Astrocyte of the spinal cord (primary cell): Measurements from ENCODE around the gene BTRC.
"Not testable (repeated sequence)": the region's sequence is repeated elsewhere in the genome, so short reads cannot be mapped to it uniquely, and the experiment has no call there.

Experiments
- DNase-seq: peaks from one replicate; pipeline ENCODE4 v3.0.0; 2011; ENCODE audit warnings: low read depth, low spot score
- H3K4me3 ChIP-seq: 2 replicates; pipeline ENCODE4 v1.5.1; 2011; ENCODE audit warnings: low read depth, mild to moderate bottlenecking, low read length, moderate library complexity
- CTCF ChIP-seq: IDR thresholded peaks from 2 replicates; pipeline ENCODE4 v1.5.1; 2012; ENCODE audit warnings: low read depth, mild to moderate bottlenecking, low read length, inconsistent platforms
- in situ Hi-C: cut with HindIII; loops from 2 replicates; pipeline ENCODE4 v1.10.0; 2017; ENCODE audit warnings: low sequenced_read_pairs

BTRC gene

GRCh38 chr10:101356132-101356531 is 2.2 kb downstream of the BTRC start:
- TF ChIP-seq CTCF: no peak
- in situ Hi-C loops: no loop called here
- H3K4me3 ChIP-seq: no peak overlapping the region
- no peak for DNase-seq

- in situ Hi-C loops: no loop called here
- no peak overlapping the region for H3K4me3 ChIP-seq
- no peak for DNase-seq
- TF ChIP-seq CTCF: no peak
Measured at GRCh38 chr10:101357958-101358357, 4.0 kb downstream of the BTRC start.

- in situ Hi-C loops: no loop called here
- no peak for DNase-seq
- no peak overlapping the region for H3K4me3 ChIP-seq
- no peak for TF ChIP-seq CTCF
Measured at GRCh38 chr10:101358706-101359300, 4.8 kb downstream of the BTRC start.

GRCh38 chr10:101360090-101360489 is 6.1 kb downstream of the BTRC start:
- H3K4me3 ChIP-seq, DNase-seq, in situ Hi-C loops: not testable (repeated sequence)

- in situ Hi-C loops: not testable (repeated sequence)
Measured at GRCh38 chr10:101360841-101361240, 6.9 kb downstream of the BTRC start.

GRCh38 chr10:101363850-101364400 is 10.0 kb downstream of the BTRC start:
- DNase-seq: no peak
- TF ChIP-seq CTCF: no peak
- H3K4me3 ChIP-seq: no peak overlapping the region
- in situ Hi-C loops: no loop called here

More at GRCh38 chr10:101360841-101361240, 6.9 kb downstream of the BTRC start:
- DNase-seq, H3K4me3 ChIP-seq: not testable (repeated sequence)

GRCh38 chr10:101364721-101365120 is 10.8 kb downstream of the BTRC start:
- TF ChIP-seq CTCF: no peak
- in situ Hi-C loops: no loop called here
- no peak overlapping the region for H3K4me3 ChIP-seq
- no peak for DNase-seq
